Activated T-cell treated with anti-CD3 and anti-CD28 coated beads, Interleukin-2, amount 50 U/mL, for 1 hour (primary cell): ENCODE measurements around the gene TRUB2.

Experiments
- DNase-seq: peaks from one replicate; pipeline ENCODE4 v3.0.0-alpha.2; 2020

The TRUB2 gene

GRCh38 chr9:128322404-128323211, at the start of gene TRUB2, which contains the start of gene COQ4:
TSS of gene TRUB2 (minus strand) at chr9:128322447. CDS start at chr9:128322408, 39 bp downstream.
TSS of gene COQ4 (plus strand) at chr9:128322839. CDS start at chr9:128322859, 20 bp downstream.
- peak; percentile 90 for DNase-seq

- no peak for DNase-seq
Measured at GRCh38 chr9:128371630-128372117, 49.4 kb upstream of the TRUB2 start.

DNA sequence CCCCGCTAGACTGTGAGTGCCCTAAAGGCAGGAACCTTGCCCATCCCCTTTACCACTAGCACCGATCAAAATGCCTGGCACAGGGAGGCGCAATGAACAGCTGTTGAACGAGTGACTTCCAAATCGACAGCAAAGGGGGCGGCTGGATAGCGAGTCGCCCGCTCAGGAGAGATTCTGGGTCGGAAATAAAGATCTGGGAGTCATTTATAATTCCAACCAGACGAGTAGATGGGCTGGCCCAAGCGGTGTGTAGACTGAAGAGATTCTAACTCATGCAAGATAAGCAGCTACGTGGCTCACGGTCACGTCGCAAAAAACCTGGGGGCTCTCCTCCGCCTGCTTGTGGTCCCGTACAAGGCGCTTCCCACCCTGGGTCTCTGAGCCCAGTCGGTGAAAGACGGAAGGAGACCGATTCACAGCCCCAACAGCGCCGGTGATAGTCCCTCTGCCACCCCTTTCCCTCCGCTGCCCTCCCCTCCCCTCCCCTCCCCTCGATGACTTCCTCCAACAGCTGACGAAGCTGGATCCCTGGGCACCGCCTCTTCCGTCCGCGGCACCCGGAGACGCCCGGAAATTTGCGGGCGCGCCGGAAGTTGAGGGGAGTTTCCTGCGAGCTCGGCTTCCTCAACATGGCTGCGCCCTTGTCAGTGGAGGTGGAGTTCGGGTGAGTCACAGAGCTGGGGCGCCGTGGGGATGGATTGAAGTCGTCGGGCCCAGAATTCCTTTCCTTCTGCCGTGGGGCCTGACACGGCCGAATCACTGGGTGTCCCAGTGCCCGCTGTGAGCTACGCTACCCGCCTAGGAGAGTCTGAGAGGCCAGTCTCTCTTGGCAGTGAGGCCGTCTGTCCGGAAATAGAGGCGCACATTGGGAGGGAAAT, 48.7 kb upstream of the TRUB2 start, which contains the start of gene URM1:
Gene URM1 (plus strand): TSS at position 623 of the 878 bp plus-strand sequence. CDS start 7 bp downstream, at position 630.
- DNase-seq = peak; percentile 96

- DNase-seq = no peak
Measured at GRCh38 chr9:128370367-128370751, 48.1 kb upstream of the TRUB2 start.

- DNase-seq = no peak
Measured at GRCh38 chr9:128369024-128369706, 46.9 kb upstream of the TRUB2 start.

- DNase-seq = no peak
Measured at GRCh38 chr9:128365525-128365924, 43.3 kb upstream of the TRUB2 start.

GRCh38 chr9:128362774-128363173, 40.5 kb upstream of the TRUB2 start:
- DNase-seq = no peak

DNA sequence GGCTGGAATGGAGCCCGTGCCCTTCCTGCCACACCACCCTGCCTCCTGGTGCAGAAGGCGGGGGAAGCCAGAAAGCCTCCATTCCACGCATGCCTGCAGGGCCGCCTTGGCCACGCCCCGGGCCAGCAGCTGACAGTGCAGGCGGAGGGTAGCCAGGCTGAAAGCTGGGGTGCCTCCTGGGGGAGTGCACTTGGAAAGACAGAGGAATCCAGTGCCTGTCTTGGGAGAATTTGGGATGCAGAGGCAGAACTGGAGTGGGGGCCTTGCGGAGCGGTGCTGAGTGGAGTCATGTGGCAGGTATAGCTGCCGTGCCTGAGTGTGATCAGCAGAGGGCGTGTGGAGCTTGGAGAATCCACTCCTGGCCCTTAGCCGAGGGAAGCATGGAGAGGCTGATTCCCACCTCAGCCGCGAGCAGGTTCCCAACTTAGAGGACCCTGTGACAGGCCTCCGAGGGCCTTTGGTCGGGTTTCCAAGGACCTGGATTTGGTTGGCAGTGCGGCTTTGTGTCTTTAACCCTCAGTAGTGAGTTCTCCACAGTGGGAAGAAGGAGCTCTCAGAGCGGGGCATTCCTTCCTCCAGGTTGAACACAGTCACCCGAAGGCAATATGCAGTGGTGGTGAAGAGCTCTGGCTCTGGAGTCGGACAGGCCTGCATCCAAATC, 39.9 kb upstream of the TRUB2 start:
- DNase-seq = peak; percentile 73

DNA sequence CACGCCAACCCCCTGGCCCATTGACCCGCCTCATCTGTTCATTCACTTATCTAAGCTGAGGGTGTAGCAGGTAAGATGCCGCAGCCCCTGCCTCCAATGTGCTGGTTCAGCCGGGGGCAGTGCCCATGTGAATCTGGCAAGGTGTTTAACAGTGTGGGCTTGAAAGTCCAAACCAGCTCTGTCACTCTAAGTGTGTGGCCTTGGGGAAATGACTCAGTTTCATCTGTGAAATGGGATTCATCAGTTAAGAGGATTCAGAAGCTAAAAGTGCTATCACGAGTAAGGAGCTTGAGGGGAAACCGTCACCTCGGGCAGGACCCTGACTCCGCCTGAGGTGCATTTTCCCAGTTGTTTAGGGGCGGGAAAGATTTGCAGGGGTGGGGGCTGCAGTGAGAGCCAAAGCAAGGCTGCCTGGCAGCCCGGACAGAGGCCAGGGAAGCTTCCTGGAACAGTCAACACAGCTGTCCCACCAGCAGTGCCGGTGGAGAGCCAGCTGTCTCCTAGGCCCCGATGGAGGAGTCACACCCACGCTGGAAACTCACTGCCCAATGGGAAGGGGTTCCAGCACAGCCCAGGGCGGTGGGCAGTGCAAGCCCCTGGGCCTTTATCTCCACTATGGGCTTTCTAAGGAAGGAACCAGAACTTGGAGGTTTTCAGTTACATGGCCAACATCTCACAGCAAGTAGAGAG, 39.2 kb upstream of the TRUB2 start:
- DNase-seq = no peak

GRCh38 chr9:128360826-128361225, 38.6 kb upstream of the TRUB2 start:
- no peak for DNase-seq

DNA sequence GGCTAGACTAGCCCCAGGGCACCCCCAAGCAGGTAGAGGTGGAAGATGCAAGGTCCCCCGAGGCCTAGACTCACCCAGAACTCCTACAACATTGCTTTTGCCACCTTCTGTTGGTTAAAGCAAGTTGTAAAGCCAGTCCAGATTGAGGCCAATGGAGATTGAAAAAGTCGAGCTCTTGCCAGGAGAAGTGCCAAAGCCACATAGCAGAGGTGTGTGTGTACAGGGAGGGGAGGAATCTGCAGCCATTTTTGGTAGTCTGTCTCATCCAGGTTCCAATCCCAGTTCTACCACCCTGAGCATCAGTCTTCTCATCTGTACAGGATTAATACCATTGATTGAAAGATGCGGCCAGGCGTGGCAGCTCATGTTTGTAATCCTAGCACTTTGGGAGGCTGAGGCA, 36.6 kb upstream of the TRUB2 start:
- DNase-seq = no peak

GRCh38 chr9:128358090-128358489, 35.8 kb upstream of the TRUB2 start:
- DNase-seq = no peak

DNA sequence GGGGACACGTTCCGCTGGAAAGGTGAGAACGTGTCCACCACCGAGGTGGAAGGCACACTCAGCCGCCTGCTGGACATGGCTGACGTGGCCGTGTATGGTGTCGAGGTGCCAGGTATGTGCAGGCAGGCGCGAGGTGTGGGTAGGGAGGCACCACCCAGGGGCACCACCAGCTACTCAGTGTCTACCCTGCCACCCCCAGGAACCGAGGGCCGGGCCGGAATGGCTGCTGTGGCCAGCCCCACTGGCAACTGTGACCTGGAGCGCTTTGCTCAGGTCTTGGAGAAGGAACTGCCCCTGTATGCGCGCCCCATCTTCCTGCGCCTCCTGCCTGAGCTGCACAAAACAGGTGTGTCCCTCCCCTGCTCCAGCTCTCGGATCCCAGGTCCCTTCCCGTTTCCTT, 33.2 kb upstream of the TRUB2 start:
- DNase-seq = no peak

GRCh38 chr9:128349772-128350171, 27.5 kb upstream of the TRUB2 start:
- no peak for DNase-seq

DNA sequence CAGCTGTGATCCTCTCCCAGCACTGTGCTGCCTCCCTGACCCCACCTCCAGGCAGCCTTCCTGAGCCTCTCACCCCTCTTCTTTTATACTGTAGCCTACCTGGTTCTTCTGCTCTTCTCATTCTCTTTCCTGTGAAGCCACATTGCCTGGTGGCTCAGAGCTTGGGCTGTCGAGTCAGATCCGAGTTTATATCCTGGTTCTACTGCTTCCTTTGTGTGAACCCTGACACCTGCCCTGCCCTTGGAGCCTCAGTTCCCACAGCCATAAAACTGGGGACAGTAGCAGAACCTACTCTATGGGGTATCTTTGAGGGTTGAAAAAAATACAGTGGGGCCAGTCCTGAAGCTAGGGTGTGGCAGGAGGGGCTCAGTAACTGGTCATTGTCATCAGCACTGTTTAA, 26.9 kb upstream of the TRUB2 start:
- no peak for DNase-seq

DNA sequence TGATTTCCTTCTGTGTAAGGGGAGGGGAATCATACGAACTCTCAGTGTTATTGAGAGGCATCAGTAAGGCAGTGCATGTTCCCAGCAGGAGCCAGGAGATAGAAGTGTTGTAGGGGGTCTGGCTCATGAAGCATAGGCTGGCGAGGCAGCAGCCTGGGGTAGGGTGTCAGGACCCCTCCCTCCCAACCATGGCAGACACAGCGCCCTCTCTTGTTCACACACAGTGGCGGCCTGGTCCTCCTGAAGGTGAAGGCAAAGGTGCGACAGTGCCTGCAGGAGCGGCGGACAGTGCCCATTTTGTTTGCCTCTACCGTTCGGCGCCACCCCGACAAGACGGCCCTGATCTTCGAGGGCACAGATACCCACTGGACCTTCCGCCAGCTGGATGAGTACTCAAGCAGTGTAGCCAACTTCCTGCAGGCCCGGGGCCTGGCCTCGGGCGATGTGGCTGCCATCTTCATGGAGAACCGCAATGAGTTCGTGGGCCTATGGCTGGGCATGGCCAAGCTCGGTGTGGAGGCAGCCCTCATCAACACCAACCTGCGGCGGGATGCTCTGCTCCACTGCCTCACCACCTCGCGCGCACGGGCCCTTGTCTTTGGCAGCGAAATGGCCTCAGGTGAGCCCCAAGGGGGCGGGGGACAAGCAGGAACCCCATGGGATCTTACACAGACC, 22.8 kb upstream of the TRUB2 start:
- no peak for DNase-seq

GRCh38 chr9:128343855-128344254, 21.6 kb upstream of the TRUB2 start:
- no peak for DNase-seq

DNA sequence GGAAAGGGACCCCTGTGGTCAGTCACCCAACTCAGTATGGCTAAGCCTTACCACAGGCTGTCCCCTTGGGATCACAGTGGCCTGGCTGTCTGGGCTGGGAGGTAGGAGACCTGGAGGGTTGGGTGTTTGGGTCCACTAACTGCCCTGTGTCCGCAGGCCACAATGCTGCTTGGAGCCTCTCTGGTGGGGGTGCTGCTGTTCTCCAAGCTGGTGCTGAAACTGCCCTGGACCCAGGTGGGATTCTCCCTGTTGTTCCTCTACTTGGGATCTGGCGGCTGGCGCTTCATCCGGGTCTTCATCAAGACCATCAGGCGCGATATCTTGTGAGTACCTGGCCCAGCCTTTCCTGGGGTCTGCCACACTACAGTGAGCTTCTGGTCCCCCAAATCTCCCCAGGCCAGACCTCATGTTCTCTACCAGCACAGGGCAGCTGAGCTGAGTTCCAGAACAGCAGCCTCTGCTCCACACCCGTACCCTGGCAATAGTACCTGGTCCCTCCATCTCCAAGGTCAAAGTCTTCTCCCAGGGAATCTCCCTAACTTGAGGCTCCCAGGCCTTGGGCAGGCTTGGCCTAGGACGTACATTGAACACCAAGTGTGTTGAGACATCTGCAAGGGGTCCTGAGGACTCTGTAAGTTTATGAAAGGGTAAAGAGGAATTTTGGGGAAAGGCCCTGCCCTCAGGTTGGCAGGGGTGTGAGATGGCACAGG, 20.9 kb upstream of the TRUB2 start:
- no peak for DNase-seq

DNA sequence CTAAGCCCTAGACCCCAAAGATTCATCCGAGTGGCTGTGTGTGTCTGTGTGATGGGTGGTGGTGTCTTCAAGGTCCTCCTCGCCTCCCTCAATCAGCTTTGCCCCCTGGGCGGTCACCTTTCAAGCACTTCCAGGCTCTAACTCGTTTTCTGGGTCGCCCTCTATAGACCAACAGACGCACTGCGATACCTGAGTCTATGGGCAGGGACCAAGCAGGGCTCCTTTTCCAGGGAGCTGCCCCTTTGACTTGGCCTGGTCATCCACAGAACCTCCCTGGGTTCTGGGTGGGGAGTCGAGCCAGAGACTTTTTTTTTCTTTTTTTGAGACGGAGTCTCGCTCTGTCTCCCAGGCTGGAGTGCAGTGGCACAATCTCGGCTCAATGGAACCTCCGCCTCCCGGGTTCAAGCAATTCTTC, 19.2 kb upstream of the TRUB2 start:
- DNase-seq = peak; percentile 68

DNA sequence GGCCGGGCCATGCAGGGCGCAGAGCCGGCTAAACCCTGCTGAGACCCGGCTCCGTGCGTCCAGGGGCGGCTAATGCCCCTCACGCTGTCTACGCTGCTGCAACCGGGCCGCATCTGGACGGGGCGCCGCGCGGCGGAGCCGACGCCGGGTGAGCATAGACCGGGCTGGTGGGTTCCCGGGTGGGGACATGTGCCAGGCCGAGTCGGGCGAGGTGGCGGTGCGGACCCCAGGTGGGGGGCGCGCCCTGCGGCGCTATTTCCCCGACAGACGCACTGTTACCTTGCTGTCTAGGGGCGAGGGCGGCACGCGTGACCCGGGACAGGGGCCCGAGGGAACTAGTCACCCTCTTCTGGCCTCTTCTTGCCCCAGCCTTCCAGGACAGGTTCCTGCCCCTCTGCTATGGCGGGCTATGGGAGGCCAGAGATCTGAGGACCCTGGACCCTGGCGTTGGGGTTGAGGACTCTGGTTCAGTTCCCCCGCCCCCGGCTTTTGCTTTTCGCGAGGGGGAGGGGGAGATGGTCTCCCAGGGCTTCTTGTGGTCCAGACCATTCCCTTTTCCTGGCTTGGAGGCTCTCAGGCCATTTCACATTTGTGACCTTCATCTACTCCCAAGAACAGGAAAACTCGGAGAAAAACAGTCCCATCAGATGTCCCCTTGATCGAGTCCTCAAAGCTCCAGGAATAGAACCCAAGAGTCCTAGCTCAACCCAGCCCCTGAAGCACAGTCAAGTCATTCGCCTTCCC, 18.6 kb upstream of the TRUB2 start:
- no peak for DNase-seq
